ENCODE results near the gene ZNF786. TPM values are rescaled to one million over a fixed set of nuclear protein-coding genes. Genes with fewer than 3 reads are reported as not detected.
"Not testable (repeated sequence)": the region's sequence is repeated elsewhere in the genome, so short reads cannot be mapped to it uniquely, and the experiment has no call there.

Gene ZNF786
- polyA plus RNA-seq, 2 donors = 3.6 to 3.9 TPM

DNA sequence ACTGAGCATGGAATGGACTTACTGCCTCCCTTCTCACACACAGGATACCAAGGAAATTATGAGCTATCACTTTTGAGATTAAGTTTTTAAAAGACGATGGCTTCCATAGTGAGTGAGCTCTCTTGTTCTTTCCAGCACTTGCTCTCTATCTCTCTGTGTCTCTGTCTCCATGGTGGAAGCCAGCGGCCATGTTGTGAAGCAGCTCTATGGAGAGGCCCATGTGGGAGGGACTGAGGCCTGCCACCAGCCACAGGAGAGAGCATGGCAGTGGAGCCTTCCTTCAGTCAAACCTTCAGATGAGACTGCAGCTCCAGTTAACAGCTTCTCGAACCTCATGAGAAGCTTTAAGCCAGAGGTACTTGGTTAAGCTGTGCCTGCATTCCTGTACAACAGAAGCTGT, 41.7 kb downstream of the ZNF786 start:
- Histone ChIP-seq H3K36me3 (ENCODE audit: control insufficient read depth in 2 of 2, insufficient read depth in 2 of 2, low read length in 1 of 2) (no peaks in the 10 kb centered on the region), H3K4me3 (ENCODE audit: low read depth in 1 of 2, low read length in 2 of 2) (no peak overlapping the region), H3K4me1 (ENCODE audit: control insufficient read depth in 2 of 2, insufficient read depth in 2 of 2, low read length in 1 of 2) (no peaks in the 10 kb centered on the region), H3K27me3 (ENCODE audit: control insufficient read depth in 1 of 2, insufficient read depth in 2 of 2, low read length in 2 of 2) (peaks cover 0 to 2% of the 10 kb centered on the region in 2 donors), H3K9me3 (ENCODE audit: control insufficient read depth in 2 of 2, insufficient read depth in 1 of 2, low read depth in 1 of 2, low read length in 1 of 2) (no peaks in the 10 kb centered on the region), H3K27ac (ENCODE audit: low read depth in 2 of 2, low read length in 1 of 2) (no peak overlapping the region)
- WGBS, 2 donors = 68 to 85% methylated on average over 3 of the region's 3 CpGs

DNA sequence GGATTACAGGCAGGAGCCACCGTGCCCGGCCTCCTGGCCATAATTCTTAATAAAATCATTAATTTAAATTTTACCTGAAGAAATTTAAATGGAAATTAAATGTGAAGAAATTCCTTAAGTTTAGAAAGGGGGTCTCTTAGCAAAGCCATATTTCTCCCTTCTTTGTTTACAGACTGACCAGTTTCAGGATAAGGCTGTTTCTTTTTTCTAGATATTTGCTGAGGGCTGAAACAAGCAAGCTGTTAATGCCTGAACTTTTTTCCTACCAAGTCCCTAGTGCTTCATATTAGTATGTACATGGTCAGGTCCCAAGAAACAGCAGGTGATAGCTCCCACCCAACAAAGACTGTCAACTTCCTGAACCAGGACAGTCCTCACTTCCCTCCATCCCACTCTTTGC, 44.1 kb downstream of the ZNF786 start:
- no peaks in the 10 kb centered on the region for H3K36me3 ChIP-seq (ENCODE audit: control insufficient read depth in 2 of 2, insufficient read depth in 2 of 2, low read length in 1 of 2)
- no peak overlapping the region for H3K27ac ChIP-seq (ENCODE audit: low read depth in 2 of 2, low read length in 1 of 2)
- no peaks in the 10 kb centered on the region for H3K4me1 ChIP-seq (ENCODE audit: control insufficient read depth in 2 of 2, insufficient read depth in 2 of 2, low read length in 1 of 2)
- H3K4me3 ChIP-seq (ENCODE audit: low read depth in 1 of 2, low read length in 2 of 2) = no peak overlapping the region
- WGBS, 2 donors = 95 to 98% methylated on average over 2 of the region's 2 CpGs
- H3K9me3 ChIP-seq (ENCODE audit: control insufficient read depth in 2 of 2, insufficient read depth in 1 of 2, low read depth in 1 of 2, low read length in 1 of 2) = no peaks in the 10 kb centered on the region
- peaks cover 0 to 2% of the 10 kb centered on the region in 2 donors for H3K27me3 ChIP-seq (ENCODE audit: control insufficient read depth in 1 of 2, insufficient read depth in 2 of 2, low read length in 2 of 2)

- H3K4me3 ChIP-seq (ENCODE audit: low read depth in 1 of 2, low read length in 2 of 2) = no peak overlapping the region
- no peaks in the 10 kb centered on the region for H3K4me1 ChIP-seq (ENCODE audit: control insufficient read depth in 2 of 2, insufficient read depth in 2 of 2, low read length in 1 of 2)
- no peaks in the 10 kb centered on the region for H3K9me3 ChIP-seq (ENCODE audit: control insufficient read depth in 2 of 2, insufficient read depth in 1 of 2, low read depth in 1 of 2, low read length in 1 of 2)
- H3K36me3 ChIP-seq (ENCODE audit: control insufficient read depth in 2 of 2, insufficient read depth in 2 of 2, low read length in 1 of 2) = no peaks in the 10 kb centered on the region
- no peak overlapping the region for H3K27ac ChIP-seq (ENCODE audit: low read depth in 2 of 2, low read length in 1 of 2)
- 91 to 92% methylated on average over 8 of the region's 8 CpGs for WGBS, 2 donors
- peaks cover 0 to 2% of the 10 kb centered on the region in 2 donors for H3K27me3 ChIP-seq (ENCODE audit: control insufficient read depth in 1 of 2, insufficient read depth in 2 of 2, low read length in 2 of 2)
Measured at GRCh38 chr7:149043936-149044335, 46.6 kb downstream of the ZNF786 start.

GRCh38 chr7:149041350-149041749, 49.2 kb downstream of the ZNF786 start:
- no peak overlapping the region for H3K27ac ChIP-seq (ENCODE audit: low read depth in 2 of 2, low read length in 1 of 2)
- 82 to 84% methylated on average over 5 of the region's 5 CpGs for WGBS, 2 donors
- H3K27me3 ChIP-seq (ENCODE audit: control insufficient read depth in 1 of 2, insufficient read depth in 2 of 2, low read length in 2 of 2) = peaks cover 0 to 2% of the 10 kb centered on the region in 2 donors
- no peaks in the 10 kb centered on the region for H3K36me3 ChIP-seq (ENCODE audit: control insufficient read depth in 2 of 2, insufficient read depth in 2 of 2, low read length in 1 of 2)
- no peak overlapping the region for H3K4me3 ChIP-seq (ENCODE audit: low read depth in 1 of 2, low read length in 2 of 2)
- no peaks in the 10 kb centered on the region for H3K9me3 ChIP-seq (ENCODE audit: control insufficient read depth in 2 of 2, insufficient read depth in 1 of 2, low read depth in 1 of 2, low read length in 1 of 2)
- H3K4me1 ChIP-seq (ENCODE audit: control insufficient read depth in 2 of 2, insufficient read depth in 2 of 2, low read length in 1 of 2) = no peaks in the 10 kb centered on the region

GRCh38 chr7:149038641-149039040, 51.9 kb downstream of the ZNF786 start:
- H3K36me3 ChIP-seq (ENCODE audit: control insufficient read depth in 2 of 2, insufficient read depth in 2 of 2, low read length in 1 of 2); H3K9me3 ChIP-seq (ENCODE audit: control insufficient read depth in 2 of 2, insufficient read depth in 1 of 2, low read depth in 1 of 2, low read length in 1 of 2); H3K27me3 ChIP-seq (ENCODE audit: control insufficient read depth in 1 of 2, insufficient read depth in 2 of 2, low read length in 2 of 2); H3K27ac ChIP-seq (ENCODE audit: low read depth in 2 of 2, low read length in 1 of 2); H3K4me3 ChIP-seq (ENCODE audit: low read depth in 1 of 2, low read length in 2 of 2); H3K4me1 ChIP-seq (ENCODE audit: control insufficient read depth in 2 of 2, insufficient read depth in 2 of 2, low read length in 1 of 2): not testable (repeated sequence)
- 93 to 94% methylated on average over 18 to 32 of the region's 32 CpGs for WGBS, 2 donors

GRCh38 chr7:149036676-149037075, 53.8 kb downstream of the ZNF786 start:
- 97 to 99% methylated on average over 1 of the region's 1 CpG for WGBS, 2 donors
- Histone ChIP-seq H3K4me3 (ENCODE audit: low read depth in 1 of 2, low read length in 2 of 2) (no peak overlapping the region), H3K27me3 (ENCODE audit: control insufficient read depth in 1 of 2, insufficient read depth in 2 of 2, low read length in 2 of 2) (no peaks in the 10 kb centered on the region), H3K9me3 (ENCODE audit: control insufficient read depth in 2 of 2, insufficient read depth in 1 of 2, low read depth in 1 of 2, low read length in 1 of 2) (no peaks in the 10 kb centered on the region), H3K27ac (ENCODE audit: low read depth in 2 of 2, low read length in 1 of 2) (no peak overlapping the region), H3K4me1 (ENCODE audit: control insufficient read depth in 2 of 2, insufficient read depth in 2 of 2, low read length in 1 of 2) (no peaks in the 10 kb centered on the region), H3K36me3 (ENCODE audit: control insufficient read depth in 2 of 2, insufficient read depth in 2 of 2, low read length in 1 of 2) (no peaks in the 10 kb centered on the region)

DNA sequence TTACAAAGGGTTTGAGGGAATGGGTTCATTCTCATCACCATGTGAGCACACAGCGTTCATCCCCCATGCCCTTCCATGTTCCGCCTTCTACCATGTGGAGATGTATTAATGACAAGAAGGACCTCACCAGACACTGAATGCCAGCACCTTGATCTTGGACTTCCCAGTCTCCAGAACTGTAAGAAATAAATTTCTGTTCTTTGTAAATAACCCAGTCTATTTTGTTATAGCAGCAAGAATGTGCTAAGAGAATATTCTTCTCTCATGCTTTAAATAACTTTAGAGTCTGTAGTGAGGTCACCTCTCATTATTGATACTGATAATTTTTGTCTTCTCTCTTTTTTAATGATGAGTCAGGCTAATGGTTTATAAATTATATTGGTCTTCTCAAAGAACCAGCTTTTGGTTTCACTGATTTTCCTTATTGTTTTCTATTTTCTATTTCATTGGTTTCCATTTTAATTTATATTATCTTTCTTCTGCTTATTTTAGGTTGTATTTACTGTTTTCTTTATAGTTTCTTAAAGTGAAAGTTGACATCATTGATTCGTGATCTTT, 59.1 kb downstream of the ZNF786 start:
- no peaks in the 10 kb centered on the region for H3K4me1 ChIP-seq (ENCODE audit: control insufficient read depth in 2 of 2, insufficient read depth in 2 of 2, low read length in 1 of 2)
- H3K27me3 ChIP-seq (ENCODE audit: control insufficient read depth in 1 of 2, insufficient read depth in 2 of 2, low read length in 2 of 2) = no peaks in the 10 kb centered on the region
- no peaks in the 10 kb centered on the region for H3K36me3 ChIP-seq (ENCODE audit: control insufficient read depth in 2 of 2, insufficient read depth in 2 of 2, low read length in 1 of 2)
- no peaks in the 10 kb centered on the region for H3K9me3 ChIP-seq (ENCODE audit: control insufficient read depth in 2 of 2, insufficient read depth in 1 of 2, low read depth in 1 of 2, low read length in 1 of 2)
- H3K27ac ChIP-seq (ENCODE audit: low read depth in 2 of 2, low read length in 1 of 2) = no peak overlapping the region
- 91 to 97% methylated on average over 3 of the region's 3 CpGs for WGBS, 2 donors
- no peak overlapping the region for H3K4me3 ChIP-seq (ENCODE audit: low read depth in 1 of 2, low read length in 2 of 2)

GRCh38 chr7:149030439-149030838, 60.1 kb downstream of the ZNF786 start:
- not testable (repeated sequence) for H3K4me1 ChIP-seq (ENCODE audit: control insufficient read depth in 2 of 2, insufficient read depth in 2 of 2, low read length in 1 of 2); H3K27me3 ChIP-seq (ENCODE audit: control insufficient read depth in 1 of 2, insufficient read depth in 2 of 2, low read length in 2 of 2); H3K27ac ChIP-seq (ENCODE audit: low read depth in 2 of 2, low read length in 1 of 2); H3K9me3 ChIP-seq (ENCODE audit: control insufficient read depth in 2 of 2, insufficient read depth in 1 of 2, low read depth in 1 of 2, low read length in 1 of 2); H3K36me3 ChIP-seq (ENCODE audit: control insufficient read depth in 2 of 2, insufficient read depth in 2 of 2, low read length in 1 of 2); H3K4me3 ChIP-seq (ENCODE audit: low read depth in 1 of 2, low read length in 2 of 2)
- 92 to 95% methylated on average over 9 of the region's 9 CpGs for WGBS, 2 donors

- Histone ChIP-seq H3K27me3 (ENCODE audit: control insufficient read depth in 1 of 2, insufficient read depth in 2 of 2, low read length in 2 of 2) (no peaks in the 10 kb centered on the region), H3K27ac (ENCODE audit: low read depth in 2 of 2, low read length in 1 of 2) (peak within 1 kb of the TSS; percentile 88 to 94), H3K4me3 (ENCODE audit: low read depth in 1 of 2, low read length in 2 of 2) (peak within 1 kb of the TSS; percentile 84 to 85), H3K9me3 (ENCODE audit: control insufficient read depth in 2 of 2, insufficient read depth in 1 of 2, low read depth in 1 of 2, low read length in 1 of 2) (no peaks in the 10 kb centered on the region), H3K36me3 (ENCODE audit: control insufficient read depth in 2 of 2, insufficient read depth in 2 of 2, low read length in 1 of 2) (no peaks in the 10 kb centered on the region), H3K4me1 (ENCODE audit: control insufficient read depth in 2 of 2, insufficient read depth in 2 of 2, low read length in 1 of 2) (no peaks in the 10 kb centered on the region)
- 0 to 1% methylated on average over 87 of the region's 87 CpGs for WGBS, 2 donors
Measured at GRCh38 chr7:149028346-149029109, 62.0 kb downstream of the ZNF786 start, which contains the start of gene PDIA4. TSS of gene PDIA4 (minus strand) at chr7:149028505. CDS start at chr7:149028408, 97 bp downstream.
